Activated T-cell treated with anti-CD3 and anti-CD28 coated beads, Interleukin-2, amount 50 U/mL, for 48 hours (primary cell): ENCODE measurements around the gene SEC24D.

ENCODE experiments used
- DNase-seq, 2 experiments: peaks; one replicate each; pipeline ENCODE4 v3.0.0-alpha.2; 2020

The SEC24D gene

GRCh38 chr4:118839221-118839927 lies 3.4 kb upstream of the SEC24D start:
- no peak for DNase-seq

- DNase-seq: no peak
These were observed 1.2 kb upstream of the SEC24D start for GRCh38 chr4:118837121-118837507.

- DNase-seq: peak; percentile 62 to 65
These were observed 585 bp upstream of the SEC24D start for GRCh38 chr4:118836301-118837120.

- DNase-seq: peak; percentile 63 to 72
These were observed 861 bp downstream of the SEC24D start for GRCh38 chr4:118834960-118835569.

- DNase-seq: no peak
These were observed 1.9 kb downstream of the SEC24D start for GRCh38 chr4:118834070-118834469.

- DNase-seq: no peak
These were observed 2.6 kb downstream of the SEC24D start for GRCh38 chr4:118833192-118833820.

- DNase-seq: no peak
These were observed 6.8 kb downstream of the SEC24D start for GRCh38 chr4:118829107-118829506.

GRCh38 chr4:118826723-118827444 lies 9.0 kb downstream of the SEC24D start:
- no peak for DNase-seq

- DNase-seq: no peak
These were observed 10.1 kb downstream of the SEC24D start for GRCh38 chr4:118825799-118826198.

- no peak for DNase-seq
These were observed 11.8 kb downstream of the SEC24D start for GRCh38 chr4:118824141-118824540.

- DNase-seq: no peak
These were observed 12.5 kb downstream of the SEC24D start for GRCh38 chr4:118823471-118823870.

- DNase-seq: no peak
These were observed 14.2 kb downstream of the SEC24D start for GRCh38 chr4:118821590-118822293.

- no peak for DNase-seq
These were observed 18.6 kb downstream of the SEC24D start for GRCh38 chr4:118817178-118817930.

- no peak for DNase-seq
These were observed 19.3 kb downstream of the SEC24D start for GRCh38 chr4:118816538-118817177.

GRCh38 chr4:118814891-118815290 lies 21.0 kb downstream of the SEC24D start:
- no peak for DNase-seq

GRCh38 chr4:118814058-118814457 lies 21.9 kb downstream of the SEC24D start:
- no peak for DNase-seq

- no peak for DNase-seq
These were observed 22.4 kb downstream of the SEC24D start for GRCh38 chr4:118813561-118813960.

- DNase-seq: no peak
These were observed 24.1 kb downstream of the SEC24D start for GRCh38 chr4:118811832-118812231.

- no peak for DNase-seq
These were observed 24.7 kb downstream of the SEC24D start for GRCh38 chr4:118810991-118811764.

GRCh38 chr4:118807659-118808058 lies 28.3 kb downstream of the SEC24D start:
- DNase-seq: no peak
